A549 (cell line): ENCODE measurements around the gene DDX10. TPM values are rescaled to one million over a fixed set of nuclear protein-coding genes. Genes with fewer than 3 reads are reported as not detected.

Experiments used
- ATAC-seq, 2 experiments: fragments of 200-7000 bp in 1 of 2; fragments of >200 bp in 1 of 2; cut with Nextera tagmentation in 1 of 2; cut with Tn5 transposase in 1 of 2; 3 replicates each; pipeline versions ENCODE4 v1.8.0 to v1.9.1; 2018 to 2020; ENCODE audit warnings: mild to moderate bottlenecking in 1 of 2, moderate library complexity in 1 of 2
- CTCF ChIA-PET: fragments of 300-600 bp; sonication (Branson Sonifier 250); formaldehyde crosslinking; extraction: SDS; loops from one replicate; lab custom pipeline; 2021; ENCODE audit warnings: antibody characterized with exemption, inconsistent platforms; lab: Yijun Ruan, JAX
- POLR2A ChIA-PET: fragments of 350-600 bp; formaldehyde crosslinking; extraction: SDS; loops from one replicate; lab custom pipeline; 2021; ENCODE audit warnings: antibody characterized with exemption, inconsistent platforms; lab: Yijun Ruan, JAX
- DNase-seq, 2 experiments: peaks; one replicate each; pipeline versions ENCODE4 v3.0.0 to v3.0.0-alpha.2; 2011 to 2016; ENCODE audit warnings: low read depth in 1 of 2, low spot score in 1 of 2
- FAIRE-seq: peaks from 2 replicates; lab custom pipeline; 2011; peaks lifted over from hg19 to GRCh38; lab: Jason Lieb, UNC
- H3K27ac ChIP-seq, 2 experiments: fragments of >200 bp; sonication (Bioruptor Twin); formaldehyde crosslinking; 3 replicates each; pipeline ENCODE4 v1.5.1; 2016 to 2017
- H3K4me1 ChIP-seq: fragments of >200 bp; sonication (Bioruptor Twin); formaldehyde crosslinking; 3 replicates; pipeline ENCODE4 v1.6.1; 2016
- H3K4me2 ChIP-seq: fragments of >200 bp; sonication (Bioruptor Twin); formaldehyde crosslinking; 3 replicates; pipeline ENCODE4 v1.6.1; 2016
- H3K4me3 ChIP-seq: fragments of >200 bp; sonication (Bioruptor Twin); formaldehyde crosslinking; 3 replicates; pipeline ENCODE4 v1.5.1; 2016
- H3K9me3 ChIP-seq: fragments of >200 bp; sonication (Bioruptor Twin); formaldehyde crosslinking; 3 replicates; pipeline ENCODE4 v1.6.1; 2016
- BHLHE40 ChIP-seq: IDR thresholded peaks from 2 replicates; pipeline ENCODE4 v1.6.1; 2012; ENCODE audit warnings: low read depth, low read length, inconsistent platforms
- CHD4 ChIP-seq: fragments of 200-600 bp; sonication (generic); IDR thresholded peaks from 2 replicates; pipeline ENCODE4 v1.6.1; 2016; ENCODE audit warnings: antibody characterized with exemption, mild to moderate bottlenecking, borderline replicate concordance
- EHF ChIP-seq: fragments of 250-450 bp; sonication (Bioruptor Pico); IDR thresholded peaks from 2 replicates; pipeline ENCODE4 v1.5.0; 2020; ENCODE audit warnings: mild to moderate bottlenecking
- EP300 ChIP-seq, 2 experiments: fragments of >200 bp; sonication (Bioruptor Twin); formaldehyde crosslinking; IDR thresholded peaks; 2 replicates in 1 of 2; 3 replicates in 1 of 2; pipeline ENCODE4 v1.6.1; 2016 to 2017
- ESRRA ChIP-seq: fragments of 150-350 bp; IDR thresholded peaks from 2 replicates; pipeline ENCODE4 v1.6.1; 2014; ENCODE audit warnings: mild to moderate bottlenecking, low read length, borderline replicate concordance
- FOSL2 ChIP-seq, 2 experiments: fragments of 450-650 bp in 1 of 2; fragments of >200 bp in 1 of 2; sonication (Bioruptor Twin) in 1 of 2; formaldehyde crosslinking; IDR thresholded peaks; 2 replicates each; pipeline versions ENCODE4 v1.5.0 to v1.6.1; 2016 to 2020; ENCODE audit warnings: mild to moderate bottlenecking in 1 of 2, moderate library complexity in 1 of 2
- GATA3 ChIP-seq: IDR thresholded peaks from 2 replicates; pipeline ENCODE4 v1.6.1; 2012; ENCODE audit warnings: borderline replicate concordance
- HDAC2 ChIP-seq: fragments of 200-600 bp; sonication (generic); IDR thresholded peaks from 2 replicates; pipeline ENCODE4 v1.6.1; 2016
- HEYL ChIP-seq: fragments of 250-450 bp; sonication (Bioruptor Pico); IDR thresholded peaks from 2 replicates; pipeline ENCODE4 v1.8.0; 2021; ENCODE audit warnings: mild to moderate bottlenecking, moderate library complexity
- HOXB13 ChIP-seq: fragments of 250-450 bp; sonication (Bioruptor Pico); IDR thresholded peaks from 2 replicates; pipeline ENCODE4 v1.5.0; 2020; ENCODE audit warnings: low read depth, mild to moderate bottlenecking, moderate library complexity
- KDM5A ChIP-seq: fragments of 200-600 bp; sonication (generic); IDR thresholded peaks from 2 replicates; pipeline ENCODE4 v1.6.1; 2016; ENCODE audit warnings: antibody characterized with exemption, mild to moderate bottlenecking
- MAFK ChIP-seq: fragments of 450-650 bp; IDR thresholded peaks from 2 replicates; pipeline ENCODE4 v1.6.1; 2014; ENCODE audit not compliant: partially characterized antibody
- NFE2L2 ChIP-seq: fragments of 150-350 bp; conservative IDR thresholded peaks from 2 replicates; pipeline ENCODE4 v1.6.1; 2014; ENCODE audit warnings: low read length
- PHF8 ChIP-seq: fragments of 200-600 bp; sonication (generic); IDR thresholded peaks from 2 replicates; pipeline ENCODE4 v1.6.1; 2016; ENCODE audit warnings: low read depth, mild to moderate bottlenecking, antibody characterized with exemption, moderate library complexity, borderline replicate concordance
- POLR2A ChIP-seq: IDR thresholded peaks from 2 replicates; pipeline ENCODE4 v1.6.1; 2012; ENCODE audit warnings: mild to moderate bottlenecking, low read length
- RAD21 ChIP-seq, 2 experiments: fragments of >200 bp in 1 of 2; sonication (Bioruptor Twin) in 1 of 2; formaldehyde crosslinking in 1 of 2; IDR thresholded peaks in 1 of 2; conservative IDR thresholded peaks in 1 of 2; 2 replicates in 1 of 2; 3 replicates in 1 of 2; pipeline ENCODE4 v1.6.1; 2012 to 2018; ENCODE audit warnings: inconsistent platforms in 1 of 2
- RFX5 ChIP-seq: fragments of 450-650 bp; IDR thresholded peaks from 2 replicates; pipeline ENCODE4 v1.7.1; 2014; ENCODE audit warnings: antibody characterized with exemption, mild to moderate bottlenecking, moderate library complexity
- RNF2 ChIP-seq: fragments of 200-600 bp; sonication (generic); IDR thresholded peaks from 2 replicates; pipeline ENCODE4 v1.6.1; 2016; ENCODE audit warnings: low read depth, mild to moderate bottlenecking, antibody characterized with exemption, moderate library complexity, borderline replicate concordance
- SMC3 ChIP-seq: fragments of >200 bp; sonication (Bioruptor Twin); formaldehyde crosslinking; IDR thresholded peaks from 3 replicates; pipeline ENCODE4 v1.6.1; 2018; ENCODE audit warnings: inconsistent platforms
- TFCP2L1 ChIP-seq: fragments of 250-450 bp; sonication (Bioruptor Pico); IDR thresholded peaks from 2 replicates; pipeline ENCODE4 v1.5.0; 2021; ENCODE audit warnings: mild to moderate bottlenecking
- TP53 ChIP-seq: fragments of 250-450 bp; sonication (Bioruptor Pico); IDR thresholded peaks from 2 replicates; pipeline ENCODE4 v1.5.0; 2021; ENCODE audit warnings: mild to moderate bottlenecking, moderate library complexity
- ZC3H11A ChIP-seq: fragments of 450-650 bp; IDR thresholded peaks from 2 replicates; pipeline ENCODE4 v1.6.1; 2014; ENCODE audit warnings: antibody characterized with exemption, mild to moderate bottlenecking
- WGBS: methylation state at CpG from one replicate; pipeline ENCODE4 v1.1.6; 2017; ENCODE audit errors: missing lambda C conversion rate; 5-methylcytosine and 5-hydroxymethylcytosine counted together
- polyA plus RNA-seq, 4 experiments: library from polyadenylated mRNA; depleted of rRNA in 3 of 4; stranded (reverse); fragments of >200 nt; fragmentation: RNase III in 1 of 4; extraction: RNeasy Plus Mini Kit Qiagen cat#74134 plus additional on column Dnase treatment in 1 of 4; gene quantifications; 2 replicates in 3 of 4; 3 replicates in 1 of 4; pipeline ENCODE4 v1.2.3, GENCODE V29; 2011 to 2017
- TF ChIP-seq, protein P1 (sequence below): fragments of 200-600 bp; sonication (generic); IDR thresholded peaks from 2 replicates; pipeline ENCODE4 v1.6.1; 2016; ENCODE audit warnings: antibody characterized with exemption, mild to moderate bottlenecking, moderate library complexity
- TF ChIP-seq, protein P2 (sequence below): fragments of 450-650 bp; IDR thresholded peaks from 2 replicates; pipeline ENCODE4 v1.6.1; 2014; ENCODE audit warnings: antibody characterized with exemption
- TF ChIP-seq, protein P3 (sequence below): fragments of 250-450 bp; sonication (Bioruptor Pico); IDR thresholded peaks from 2 replicates; pipeline ENCODE4 v1.5.0; 2021; ENCODE audit warnings: mild to moderate bottlenecking, moderate library complexity, borderline replicate concordance
- TF ChIP-seq, protein P4 (sequence below): fragments of >200 bp; sonication (Bioruptor Twin); formaldehyde crosslinking; IDR thresholded peaks from 2 replicates; pipeline ENCODE4 v1.6.1; 2016

The DDX10 gene
- polyA plus RNA-seq, 2 of the 4 experiments (the other 2 are of a cell fraction), result 46.0 to 189 TPM

DNA sequence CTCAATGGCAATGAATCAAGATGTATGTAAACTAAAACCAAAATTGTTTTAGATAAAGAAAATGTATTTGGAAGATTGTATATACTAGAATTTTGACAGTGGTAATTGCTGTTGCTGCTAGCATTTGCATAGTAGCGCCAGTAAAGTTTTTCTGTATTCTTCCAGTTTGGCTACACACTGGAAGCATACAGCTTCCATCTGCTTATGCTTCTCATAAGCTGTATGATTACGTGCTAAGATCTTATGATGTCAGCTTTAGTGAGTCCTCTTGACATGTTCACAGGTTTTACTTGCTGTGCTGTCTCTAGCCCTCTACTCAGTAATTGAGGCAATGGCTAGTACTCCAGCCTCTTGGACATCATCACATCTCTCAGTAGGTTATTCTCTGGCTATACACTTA is 256.3 kb downstream of the DDX10 start (continued):
- TF ChIP-seq, protein P1, sequence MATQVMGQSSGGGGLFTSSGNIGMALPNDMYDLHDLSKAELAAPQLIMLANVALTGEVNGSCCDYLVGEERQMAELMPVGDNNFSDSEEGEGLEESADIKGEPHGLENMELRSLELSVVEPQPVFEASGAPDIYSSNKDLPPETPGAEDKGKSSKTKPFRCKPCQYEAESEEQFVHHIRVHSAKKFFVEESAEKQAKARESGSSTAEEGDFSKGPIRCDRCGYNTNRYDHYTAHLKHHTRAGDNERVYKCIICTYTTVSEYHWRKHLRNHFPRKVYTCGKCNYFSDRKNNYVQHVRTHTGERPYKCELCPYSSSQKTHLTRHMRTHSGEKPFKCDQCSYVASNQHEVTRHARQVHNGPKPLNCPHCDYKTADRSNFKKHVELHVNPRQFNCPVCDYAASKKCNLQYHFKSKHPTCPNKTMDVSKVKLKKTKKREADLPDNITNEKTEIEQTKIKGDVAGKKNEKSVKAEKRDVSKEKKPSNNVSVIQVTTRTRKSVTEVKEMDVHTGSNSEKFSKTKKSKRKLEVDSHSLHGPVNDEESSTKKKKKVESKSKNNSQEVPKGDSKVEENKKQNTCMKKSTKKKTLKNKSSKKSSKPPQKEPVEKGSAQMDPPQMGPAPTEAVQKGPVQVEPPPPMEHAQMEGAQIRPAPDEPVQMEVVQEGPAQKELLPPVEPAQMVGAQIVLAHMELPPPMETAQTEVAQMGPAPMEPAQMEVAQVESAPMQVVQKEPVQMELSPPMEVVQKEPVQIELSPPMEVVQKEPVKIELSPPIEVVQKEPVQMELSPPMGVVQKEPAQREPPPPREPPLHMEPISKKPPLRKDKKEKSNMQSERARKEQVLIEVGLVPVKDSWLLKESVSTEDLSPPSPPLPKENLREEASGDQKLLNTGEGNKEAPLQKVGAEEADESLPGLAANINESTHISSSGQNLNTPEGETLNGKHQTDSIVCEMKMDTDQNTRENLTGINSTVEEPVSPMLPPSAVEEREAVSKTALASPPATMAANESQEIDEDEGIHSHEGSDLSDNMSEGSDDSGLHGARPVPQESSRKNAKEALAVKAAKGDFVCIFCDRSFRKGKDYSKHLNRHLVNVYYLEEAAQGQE, result no peak
- TF ChIP-seq CHD4, result no peak
- no peak for TF ChIP-seq ZC3H11A
- TF ChIP-seq FOSL2 (IDR thresholded peaks at IDR 0.05), result no peak
- no peak for TF ChIP-seq FOSL2 (CRISPR knock-in tag; IDR thresholded peaks at IDR 0.05)
- TF ChIP-seq, protein P2, sequence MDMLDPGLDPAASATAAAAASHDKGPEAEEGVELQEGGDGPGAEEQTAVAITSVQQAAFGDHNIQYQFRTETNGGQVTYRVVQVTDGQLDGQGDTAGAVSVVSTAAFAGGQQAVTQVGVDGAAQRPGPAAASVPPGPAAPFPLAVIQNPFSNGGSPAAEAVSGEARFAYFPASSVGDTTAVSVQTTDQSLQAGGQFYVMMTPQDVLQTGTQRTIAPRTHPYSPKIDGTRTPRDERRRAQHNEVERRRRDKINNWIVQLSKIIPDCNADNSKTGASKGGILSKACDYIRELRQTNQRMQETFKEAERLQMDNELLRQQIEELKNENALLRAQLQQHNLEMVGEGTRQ, result no peak
- TF ChIP-seq POLR2A, result no peak
- TF ChIP-seq SMC3, result no peak
- no peak for TF ChIP-seq BHLHE40

DNA sequence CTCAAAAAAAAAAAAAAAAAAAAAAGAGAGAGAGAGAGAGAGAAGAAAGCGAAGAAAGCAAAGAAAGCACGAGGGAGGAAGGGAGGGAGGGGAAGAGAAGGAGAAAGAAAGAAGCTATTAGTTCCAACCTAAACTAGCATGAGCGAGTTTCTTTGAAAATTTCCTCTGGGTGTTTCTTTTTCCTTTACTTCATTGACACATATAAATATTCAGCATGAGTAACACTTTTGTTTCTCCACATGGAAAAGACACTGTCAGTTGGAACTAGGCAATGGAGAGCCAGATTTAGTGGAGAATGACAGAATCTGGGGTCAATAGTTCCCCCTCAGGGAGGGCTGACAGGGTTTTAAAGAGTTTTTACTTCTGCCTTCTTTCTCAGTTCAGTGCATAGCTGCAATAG is 257.4 kb downstream of the DDX10 start:
- ChIA-PET CTCF (no interaction called here), POLR2A (no interaction called here)
- Histone ChIP-seq H3K27ac (peak overlapping the region in 1 of 2 experiments; percentile 28; a peak in 1 of 6 replicates), H3K4me2 (no peak overlapping the region), H3K4me1 (peaks cover 22% of the 10 kb centered on the region), H3K4me3 (no peak overlapping the region), H3K9me3 (no peaks in the 10 kb centered on the region)
- TF ChIP-seq HOXB13 (no peak), RAD21 (conservative IDR thresholded peaks at IDR 0.05 in 1 of 2, IDR thresholded peaks at IDR 0.05 in 1 of 2) (no peak), TP53 (no peak), RNF2 (no peak), HDAC2 (no peak), ESRRA (no peak), BHLHE40 (no peak), KDM5A (no peak), TFCP2L1 (CRISPR knock-in tag) (no peak), ZC3H11A (no peak), GATA3 (no peak), PHF8 (no peak), MAFK (no peak), EHF (CRISPR knock-in tag) (no peak), HEYL (no peak), RFX5 (no peak), NFE2L2 (no peak), EP300 (IDR thresholded peaks at IDR 0.05) (no peak)
- TF ChIP-seq, protein P3, sequence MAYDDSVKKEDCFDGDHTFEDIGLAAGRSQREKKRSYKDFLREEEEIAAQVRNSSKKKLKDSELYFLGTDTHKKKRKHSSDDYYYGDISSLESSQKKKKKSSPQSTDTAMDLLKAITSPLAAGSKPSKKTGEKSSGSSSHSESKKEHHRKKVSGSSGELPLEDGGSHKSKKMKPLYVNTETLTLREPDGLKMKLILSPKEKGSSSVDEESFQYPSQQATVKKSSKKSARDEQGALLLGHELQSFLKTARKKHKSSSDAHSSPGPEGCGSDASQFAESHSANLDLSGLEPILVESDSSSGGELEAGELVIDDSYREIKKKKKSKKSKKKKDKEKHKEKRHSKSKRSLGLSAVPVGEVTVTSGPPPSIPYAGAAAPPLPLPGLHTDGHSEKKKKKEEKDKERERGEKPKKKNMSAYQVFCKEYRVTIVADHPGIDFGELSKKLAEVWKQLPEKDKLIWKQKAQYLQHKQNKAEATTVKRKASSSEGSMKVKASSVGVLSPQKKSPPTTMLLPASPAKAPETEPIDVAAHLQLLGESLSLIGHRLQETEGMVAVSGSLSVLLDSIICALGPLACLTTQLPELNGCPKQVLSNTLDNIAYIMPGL (CRISPR knock-in tag), result no peak
- TF ChIP-seq, protein P4, sequence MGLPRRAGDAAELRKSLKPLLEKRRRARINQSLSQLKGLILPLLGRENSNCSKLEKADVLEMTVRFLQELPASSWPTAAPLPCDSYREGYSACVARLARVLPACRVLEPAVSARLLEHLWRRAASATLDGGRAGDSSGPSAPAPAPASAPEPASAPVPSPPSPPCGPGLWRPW, result no peak
- DNase-seq (no peak), ATAC-seq (no peak), FAIRE-seq (no peak)
- WGBS, result 86% methylated on average over 3 of the region's 3 CpGs
